ENCODE measurements around the gene FBLN5.

GRCh38 chr14:91870001-91870400 lies 77.5 kb downstream of the FBLN5 start:
- TF ChIP-seq PRMT5 (CRISPR knock-in tag; IDR thresholded peaks at IDR 0.05): no peak
- TF ChIP-seq EGR1 (conservative IDR thresholded peaks at IDR 0.05): no peak
- no peak for TF ChIP-seq MTA3 (IDR thresholded peaks at IDR 0.05; ENCODE audit: borderline replicate concordance)
- TF ChIP-seq TAF1 (IDR thresholded peaks at IDR 0.05; ENCODE audit: control insufficient read depth, extremely low read depth, insufficient read depth, low read length, severe bottlenecking): no peak

All from K562 (cell line).